NCI-H82 treated with DMSO at 0.1 percent for 48 hours (cell line): Measurements from ENCODE around the gene SAMD11.
"Not testable (repeated sequence)": the region's sequence is repeated elsewhere in the genome, so short reads cannot be mapped to it uniquely, and the experiment has no call there.

Experiments
- DNase-seq: peaks from one replicate; lab custom pipeline; 2025; ENCODE audit not compliant: unreplicated experiment; lab: John Stamatoyannopoulos, UW

SAMD11 gene

GRCh38 chr1:943545-944340 lies 20.0 kb downstream of the SAMD11 start:
- DNase-seq, result no peak

GRCh38 chr1:944341-945325 lies 20.9 kb downstream of the SAMD11 start:
- DNase-seq, result peak; percentile 97

GRCh38 chr1:945688-946556 lies 22.2 kb downstream of the SAMD11 start:
- DNase-seq, result no peak

- not testable (repeated sequence) for DNase-seq
Observed at GRCh38 chr1:946811-947210, 23.1 kb downstream of the SAMD11 start.

GRCh38 chr1:947958-948357 lies 24.2 kb downstream of the SAMD11 start:
- no peak for DNase-seq

- no peak for DNase-seq
Observed at GRCh38 chr1:950268-950667, 26.5 kb downstream of the SAMD11 start.

GRCh38 chr1:950881-951280 lies 27.2 kb downstream of the SAMD11 start:
- no peak for DNase-seq

- DNase-seq, result no peak
Observed at GRCh38 chr1:951364-951763, 27.6 kb downstream of the SAMD11 start.

- DNase-seq, result no peak
Observed at GRCh38 chr1:952201-952600, 28.5 kb downstream of the SAMD11 start.

GRCh38 chr1:952603-953002 lies 28.9 kb downstream of the SAMD11 start:
- no peak for DNase-seq

- DNase-seq, result no peak
Observed at GRCh38 chr1:953524-954320, 30.0 kb downstream of the SAMD11 start.

GRCh38 chr1:954927-955326 lies 31.2 kb downstream of the SAMD11 start:
- DNase-seq, result no peak

- no peak for DNase-seq
Observed at GRCh38 chr1:955474-955873, 31.8 kb downstream of the SAMD11 start.

GRCh38 chr1:956636-957035 lies 32.9 kb downstream of the SAMD11 start:
- DNase-seq, result no peak

- DNase-seq, result peak; percentile 59
Observed at GRCh38 chr1:958823-959730, 35.4 kb downstream of the SAMD11 start, which contains the start of gene NOC2L. TSS of gene NOC2L (minus strand) at chr1:959256. CDS start at chr1:959240, 16 bp downstream.

GRCh38 chr1:959731-960362 lies 36.1 kb downstream of the SAMD11 start:
- DNase-seq, result no peak

GRCh38 chr1:960363-961131 lies 36.8 kb downstream of the SAMD11 start, which contains the start of gene KLHL17:
TSS of gene KLHL17 (plus strand) at chr1:960584. CDS start at chr1:960694, 110 bp downstream.
- peak; percentile 23 for DNase-seq
